Peyer's patch (tissue), 4 donors: ENCODE results near the gene POLR2F.

Source experiments
- CTCF ChIP-seq, 6 experiments: fragments of 450-650 bp in 4 of 6; fragments of 200-600 bp in 2 of 6; sonication (generic) in 1 of 6; IDR thresholded peaks; one replicate each; pipeline ENCODE4 v1.5.1; 2017 to 2019; ENCODE audit warnings: antibody characterized with exemption in 6 of 6, mild to moderate bottlenecking in 3 of 6, moderate library complexity in 1 of 6
- POLR2A ChIP-seq, 2 donors: fragments of 450-650 bp; IDR thresholded peaks; one replicate each; pipeline ENCODE4 v1.5.1; 2017; ENCODE audit warnings: antibody characterized with exemption in 2 of 2, mild to moderate bottlenecking in 2 of 2, moderate library complexity in 2 of 2

- TF ChIP-seq CTCF (IDR thresholded peaks at IDR 0.05) (no peak), POLR2A (IDR thresholded peaks at IDR 0.05) (no peak)
Measured at GRCh38 chr22:37912171-37912570, 41.3 kb upstream of the POLR2F start.
